ENCODE results near the gene CRHR1.

DNA sequence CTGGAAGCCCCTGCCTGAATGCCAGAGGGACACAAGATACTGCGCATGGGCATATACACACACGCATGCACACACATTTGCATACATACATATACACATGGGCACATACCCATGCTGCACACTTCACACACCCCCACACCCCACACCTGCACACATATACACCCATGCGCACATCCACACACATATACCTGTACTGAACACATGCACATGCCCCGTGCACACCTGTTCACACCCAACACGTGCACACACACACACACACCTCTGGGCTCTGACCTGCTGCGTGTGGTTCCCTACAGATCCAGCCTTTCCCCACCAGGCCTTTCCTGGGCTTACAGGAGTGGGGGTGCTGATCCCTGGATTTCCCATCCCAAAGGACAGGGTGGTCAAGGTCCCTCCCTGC lies 66.9 kb downstream of the CRHR1 start:
- no peak for TF ChIP-seq EZH2 (IDR thresholded peaks at IDR 0.05; ENCODE audit: insufficient read depth, poor library complexity, severe bottlenecking)
- no peak for TF ChIP-seq EZH2phosphoT487 (IDR thresholded peaks at IDR 0.05; ENCODE audit: insufficient read depth, low read depth)

Data from GM23248 (cell line).